Endothelial cell (in vitro differentiated cells): ENCODE results near the gene ZSWIM7. TPM values are rescaled to one million over a fixed set of nuclear protein-coding genes. Genes with fewer than 3 reads are reported as not detected.
A peak's percentile ranks its signal among the peaks of the same experiment; 100 is the strongest.

ENCODE experiments used
- DNase-seq: peaks from one replicate; pipeline ENCODE4 v3.0.0; 2021; ENCODE audit warnings: low spot score
- H3K27ac Mint-ChIP-seq: one replicate; pipeline ENCODE4 v1.8.0; 2021; ENCODE audit warnings: mixed read lengths, inconsistent platforms; ENCODE audit not compliant: unreplicated experiment
- H3K27me3 Mint-ChIP-seq: one replicate; pipeline ENCODE4 v1.8.0; 2021; ENCODE audit warnings: mild to moderate bottlenecking, moderate library complexity, mixed read lengths, inconsistent platforms; ENCODE audit not compliant: unreplicated experiment
- H3K36me3 Mint-ChIP-seq: one replicate; pipeline ENCODE4 v1.8.0; 2021; ENCODE audit warnings: mild to moderate bottlenecking, low read depth, mixed read lengths, inconsistent platforms; ENCODE audit not compliant: unreplicated experiment
- H3K4me1 Mint-ChIP-seq: one replicate; pipeline ENCODE4 v1.8.0; 2021; ENCODE audit warnings: mild to moderate bottlenecking, mixed read lengths, inconsistent platforms; ENCODE audit not compliant: unreplicated experiment
- H3K4me3 Mint-ChIP-seq: one replicate; pipeline ENCODE4 v1.8.0; 2021; ENCODE audit warnings: mild to moderate bottlenecking, mixed read lengths, inconsistent platforms; ENCODE audit not compliant: unreplicated experiment
- H3K9me3 Mint-ChIP-seq: one replicate; pipeline ENCODE4 v1.8.0; 2021; ENCODE audit warnings: mixed read lengths, inconsistent platforms; ENCODE audit not compliant: unreplicated experiment
- CTCF ChIP-seq: fragments of 200-600 bp; sonication (generic); IDR thresholded peaks from one replicate; pipeline ENCODE4 v1.5.0; 2021; ENCODE audit warnings: antibody characterized with exemption; ENCODE audit not compliant: unreplicated experiment
- total RNA-seq: library from RNA; stranded (reverse); fragmentation: NEBNext Ultra II Directional; extraction: Animal tissue kit (Norgen Biotek cat#: 25700); gene quantifications from one replicate; pipeline ENCODE4 v1.2.1, GENCODE V29; 2021; ENCODE audit not compliant: unreplicated experiment

Gene ZSWIM7
- total RNA-seq, 1 donor from 2014 or later: 39.4 TPM

GRCh38 chr17:16001226-16001897, 1.9 kb upstream of the ZSWIM7 start:
- no peaks in the 10 kb centered on the region for H3K9me3 Mint-ChIP-seq
- peak overlapping the region; percentile 74 for H3K27ac Mint-ChIP-seq
- DNase-seq: no peak
- H3K4me1 Mint-ChIP-seq: peaks cover 13% of the 10 kb centered on the region
- H3K36me3 Mint-ChIP-seq: peaks cover 43% of the 10 kb centered on the region
- H3K27me3 Mint-ChIP-seq: peaks cover 12% of the 10 kb centered on the region
- peak overlapping the region; percentile 96 for H3K4me3 Mint-ChIP-seq
- TF ChIP-seq CTCF: no peak

GRCh38 chr17:15999974-16000827, 697 bp upstream of the ZSWIM7 start:
- Mint-ChIP-seq H3K9me3 (no peaks in the 10 kb centered on the region), H3K36me3 (peaks cover 45% of the 10 kb centered on the region), H3K4me3 (peak overlapping the region; percentile 96), H3K27me3 (peaks cover 12% of the 10 kb centered on the region), H3K27ac (peak overlapping the region; percentile 74), H3K4me1 (peaks cover 13% of the 10 kb centered on the region)
- DNase-seq: peak; percentile 52
- TF ChIP-seq CTCF: no peak

- DNase-seq: no peak
- TF ChIP-seq CTCF: no peak
- Mint-ChIP-seq H3K27me3 (peaks cover 12% of the 10 kb centered on the region), H3K27ac (no peak overlapping the region), H3K36me3 (peaks cover 31% of the 10 kb centered on the region), H3K9me3 (no peaks in the 10 kb centered on the region), H3K4me3 (peak overlapping the region; percentile 96), H3K4me1 (peaks cover 26% of the 10 kb centered on the region)
Measured at GRCh38 chr17:15998031-15998562, 1.4 kb downstream of the ZSWIM7 start.

- Mint-ChIP-seq H3K9me3 (no peaks in the 10 kb centered on the region), H3K27ac (no peak overlapping the region), H3K27me3 (peaks cover 7% of the 10 kb centered on the region), H3K4me1 (peaks cover 23% of the 10 kb centered on the region), H3K4me3 (peak overlapping the region; percentile 21), H3K36me3 (peaks cover 23% of the 10 kb centered on the region)
- no peak for DNase-seq
- TF ChIP-seq CTCF: no peak
Measured at GRCh38 chr17:15996322-15996721, 3.2 kb downstream of the ZSWIM7 start.
